ENCODE data around the gene RERG.

RERG gene

DNA sequence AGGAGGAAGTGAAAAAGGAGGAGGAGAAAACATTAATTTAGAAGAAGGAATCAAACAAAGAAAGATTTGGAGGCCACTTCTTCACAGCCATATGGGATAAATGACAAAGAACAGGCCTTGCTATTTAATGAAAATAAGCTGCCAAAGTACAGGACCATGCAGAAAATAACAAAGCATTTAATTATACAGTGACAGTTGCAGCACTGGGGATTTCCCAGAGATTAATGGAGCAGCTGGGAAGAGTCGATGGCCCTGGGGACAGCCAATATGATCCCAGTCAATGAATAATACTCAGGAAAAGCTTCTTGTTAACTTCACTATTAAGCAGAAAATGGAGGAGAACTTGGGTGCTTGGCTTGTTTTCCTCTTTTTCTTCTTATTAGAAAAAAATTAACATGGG, 34.6 kb downstream of the RERG start:
- no peak for DNase-seq (ENCODE audit: low read depth)

DNA sequence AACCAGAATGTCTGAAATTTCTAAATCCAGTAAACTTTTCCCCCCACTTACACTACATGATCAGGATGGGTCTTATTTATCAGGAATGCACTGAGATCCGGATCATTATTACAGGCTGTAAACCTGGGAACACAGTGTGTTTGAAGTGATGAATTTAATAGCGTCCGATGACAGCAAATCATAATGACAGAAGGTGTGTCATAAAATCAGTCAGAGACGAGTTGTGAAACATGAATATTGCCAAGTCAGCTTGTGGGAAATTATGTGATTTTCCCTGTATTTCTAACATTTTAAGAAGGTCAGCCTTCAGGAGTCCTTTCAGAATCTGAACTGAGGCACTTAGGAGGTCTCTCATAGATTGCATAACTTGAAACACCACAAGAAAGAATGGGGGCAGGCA, 36.7 kb downstream of the RERG start:
- DNase-seq (ENCODE audit: low read depth): no peak

DNA sequence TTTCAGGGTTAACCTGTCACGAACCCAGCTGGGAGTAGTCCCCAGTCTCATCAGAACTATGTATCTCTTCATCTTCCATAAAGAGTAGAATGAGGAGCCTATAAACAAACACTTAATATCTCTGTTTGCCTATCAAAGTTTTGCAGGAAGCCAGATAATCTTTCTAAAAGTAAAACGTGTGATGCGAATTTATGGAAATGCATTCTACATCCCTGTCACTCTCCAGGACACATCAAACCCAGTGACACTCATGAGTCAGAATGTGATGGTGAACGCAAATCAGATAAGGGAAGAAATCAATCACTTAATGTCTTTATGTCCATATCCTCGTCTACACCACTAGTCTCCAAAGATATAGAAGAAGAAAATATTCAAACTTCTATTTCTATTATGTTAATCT, 37.4 kb downstream of the RERG start:
- no peak for DNase-seq (ENCODE audit: low read depth)

DNA sequence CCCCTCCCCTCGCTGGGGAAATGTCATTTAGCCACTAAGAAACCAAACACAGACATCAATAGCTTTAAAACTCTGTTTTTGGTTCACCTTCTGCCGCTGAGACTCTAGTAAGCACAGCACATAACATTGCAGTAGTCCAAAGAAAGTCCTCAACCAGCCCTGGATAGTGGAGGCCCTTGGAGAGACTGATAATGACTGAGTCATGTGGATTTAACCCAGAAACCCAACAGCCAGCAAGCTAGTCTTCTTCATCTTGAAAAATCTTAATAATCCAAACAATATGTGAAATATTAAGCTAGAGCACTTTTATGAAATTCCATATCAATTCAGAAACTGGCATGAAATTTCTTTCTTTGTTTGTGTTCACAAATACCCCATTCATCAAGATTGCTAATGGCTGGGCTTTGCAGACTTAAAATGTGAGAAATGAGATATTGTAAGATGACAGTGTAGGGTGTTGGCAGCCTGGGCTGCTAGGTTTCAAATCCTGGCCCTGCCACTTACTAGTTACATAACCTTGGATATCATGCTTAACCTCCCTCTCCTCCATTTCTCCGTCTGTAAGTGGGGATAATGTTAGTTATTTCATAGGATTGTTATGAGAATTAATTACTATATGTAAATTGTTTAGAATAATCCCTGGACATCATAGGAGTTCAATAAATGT, 40.1 kb downstream of the RERG start:
- no peak for DNase-seq (ENCODE audit: low read depth)

DNA sequence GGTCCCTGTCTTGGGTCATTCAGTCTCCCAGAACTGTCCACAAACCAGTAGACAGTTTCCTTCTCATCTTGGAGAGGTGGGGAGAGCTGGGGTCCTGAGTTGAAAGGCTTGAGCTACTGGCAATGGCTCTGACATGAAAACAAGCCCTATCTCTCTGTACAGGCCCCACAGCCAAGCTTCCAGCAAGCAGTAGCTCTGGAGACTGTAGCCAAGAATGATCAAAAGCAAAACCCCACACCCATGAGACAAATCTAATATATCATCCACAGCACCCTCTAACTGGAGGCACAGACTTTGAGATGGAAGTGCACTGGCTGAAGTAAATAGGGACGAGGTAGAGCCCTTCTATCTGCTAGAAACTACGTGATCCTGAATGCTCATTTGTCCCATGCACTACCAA, 40.9 kb downstream of the RERG start:
- no peak for DNase-seq (ENCODE audit: low read depth)

DNA sequence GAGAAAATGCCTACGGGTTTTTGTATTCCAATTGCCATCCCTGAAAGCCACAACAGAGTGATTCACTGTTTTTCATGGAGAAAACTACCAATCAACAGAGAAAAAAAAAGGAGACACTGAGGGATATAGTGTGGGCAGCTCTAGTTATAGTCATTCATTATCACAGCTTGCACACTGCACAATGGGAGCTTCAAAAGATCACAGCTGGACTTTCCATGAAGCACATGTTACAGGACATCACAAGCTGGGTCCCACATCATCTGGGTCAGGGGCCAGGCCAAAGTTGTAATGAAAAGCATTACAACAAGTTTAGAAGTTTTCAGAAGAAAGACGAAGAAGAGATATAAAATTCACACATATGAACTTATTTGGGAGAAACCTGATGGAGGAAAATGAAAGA, 41.5 kb downstream of the RERG start:
- no peak for DNase-seq (ENCODE audit: low read depth)

DNA sequence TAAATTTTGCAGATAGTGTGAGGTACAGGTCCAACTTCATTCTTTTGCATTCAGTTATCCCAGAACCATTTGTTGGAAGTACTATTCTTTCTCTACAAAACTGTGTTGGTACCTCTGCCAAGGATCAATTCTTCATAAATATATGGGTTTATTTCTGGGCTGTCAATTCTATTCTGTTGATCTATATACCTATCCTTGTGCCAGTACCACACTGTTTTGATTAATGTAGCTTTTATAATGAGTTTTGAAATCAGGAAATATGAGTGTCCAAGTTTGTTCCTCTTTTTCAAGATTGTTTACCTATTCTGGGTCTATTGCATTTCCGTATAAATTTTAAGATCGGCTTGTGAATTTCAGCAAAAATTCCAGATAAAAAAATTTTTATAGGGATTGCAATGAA, 48.1 kb downstream of the RERG start:
- DNase-seq (ENCODE audit: low read depth): no peak

DNA sequence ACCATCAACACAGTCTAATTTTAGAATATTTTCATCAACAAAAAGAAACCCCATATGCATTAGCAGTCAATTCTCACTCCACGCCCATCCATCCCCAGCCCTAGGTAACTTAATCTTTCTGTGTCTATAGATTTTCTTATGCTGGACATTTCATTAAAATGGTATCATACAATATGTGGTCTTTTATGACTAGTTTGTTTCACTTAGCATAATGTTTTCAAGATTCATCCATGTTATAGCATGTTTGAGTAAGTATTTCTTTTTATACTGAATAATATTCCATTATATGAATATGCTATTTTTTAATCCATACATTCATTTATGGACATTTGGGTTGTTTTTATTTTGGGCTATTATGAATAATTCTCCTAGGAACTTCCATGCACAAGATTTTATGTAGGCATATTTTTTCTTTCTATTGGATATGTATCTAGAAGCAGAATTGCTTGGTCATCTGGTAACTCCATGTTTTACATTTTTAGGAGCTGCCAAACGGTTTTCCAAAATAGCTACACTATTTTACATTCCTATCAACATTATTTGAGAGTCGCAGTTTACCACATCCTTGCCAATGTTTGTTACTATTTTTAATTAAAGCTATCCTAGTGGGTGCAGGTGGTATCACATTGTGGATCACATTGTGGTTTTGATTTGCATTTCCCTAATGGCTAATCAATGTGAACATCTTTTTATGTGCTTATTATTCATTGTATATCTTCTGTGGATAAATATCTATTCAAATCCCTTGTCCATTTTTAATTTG, 49.0 kb downstream of the RERG start:
- DNase-seq (ENCODE audit: low read depth): no peak

DNA sequence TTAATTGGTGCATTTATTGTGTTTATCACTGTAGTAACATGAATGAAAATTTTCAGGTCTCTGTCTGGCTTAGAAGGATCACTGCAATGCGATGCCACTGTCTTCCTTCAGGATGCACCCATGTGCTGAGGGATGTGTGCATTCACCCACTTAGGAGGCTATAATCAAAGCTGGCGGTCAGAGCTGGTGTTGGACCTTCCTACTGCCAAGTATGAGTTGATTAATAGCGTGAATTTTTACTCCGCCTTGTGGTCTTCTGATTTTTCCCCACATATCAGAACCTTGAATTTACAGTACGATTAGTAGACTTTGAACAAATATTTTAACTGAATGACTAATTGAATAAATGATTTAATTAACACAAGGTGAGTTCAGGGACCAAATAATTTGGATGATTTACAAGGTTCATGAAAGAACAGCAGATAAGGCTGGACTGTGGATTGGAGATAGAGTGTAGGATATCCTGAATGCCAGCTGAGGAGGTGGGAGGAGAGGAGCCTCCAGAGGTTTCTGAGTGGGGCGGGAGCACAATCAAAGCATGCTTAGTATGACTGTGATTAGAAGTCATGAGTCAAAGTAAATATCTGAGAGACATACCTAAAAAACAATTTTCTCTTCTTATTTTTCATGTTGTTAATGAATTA, 50.1 kb downstream of the RERG start:
- no peak for DNase-seq (ENCODE audit: low read depth)

DNA sequence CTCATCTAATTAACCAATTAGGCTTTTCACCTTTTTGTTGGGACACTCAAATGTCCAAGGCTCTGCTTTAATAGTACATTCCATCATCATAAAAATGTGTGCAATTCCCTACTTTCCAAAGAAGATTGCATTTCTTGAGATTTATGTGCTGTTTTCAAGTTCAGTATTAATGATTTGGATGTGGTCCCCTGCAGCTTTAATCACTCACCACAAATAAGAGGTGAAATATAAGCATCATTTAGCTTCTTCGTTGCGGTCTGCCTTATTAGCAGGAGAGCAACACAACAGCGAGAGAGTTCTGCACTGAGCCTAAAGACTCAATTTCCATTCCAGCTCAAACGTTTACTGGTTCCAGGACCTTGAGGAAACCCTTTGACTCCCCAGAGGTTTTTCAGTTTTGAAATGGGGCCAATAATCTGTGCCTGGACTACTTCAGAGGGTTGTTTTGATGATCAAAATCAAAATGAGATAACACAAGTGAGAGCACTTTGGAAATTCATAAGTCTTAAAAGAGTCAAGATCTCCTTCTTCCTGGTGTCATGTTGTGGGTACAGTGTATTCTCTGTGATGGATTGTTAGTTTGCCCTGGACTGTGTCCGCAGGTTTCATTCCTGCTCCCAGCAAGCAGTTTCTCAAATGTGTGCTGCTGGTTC, 53.1 kb downstream of the RERG start:
- no peak for DNase-seq (ENCODE audit: low read depth)

DNA sequence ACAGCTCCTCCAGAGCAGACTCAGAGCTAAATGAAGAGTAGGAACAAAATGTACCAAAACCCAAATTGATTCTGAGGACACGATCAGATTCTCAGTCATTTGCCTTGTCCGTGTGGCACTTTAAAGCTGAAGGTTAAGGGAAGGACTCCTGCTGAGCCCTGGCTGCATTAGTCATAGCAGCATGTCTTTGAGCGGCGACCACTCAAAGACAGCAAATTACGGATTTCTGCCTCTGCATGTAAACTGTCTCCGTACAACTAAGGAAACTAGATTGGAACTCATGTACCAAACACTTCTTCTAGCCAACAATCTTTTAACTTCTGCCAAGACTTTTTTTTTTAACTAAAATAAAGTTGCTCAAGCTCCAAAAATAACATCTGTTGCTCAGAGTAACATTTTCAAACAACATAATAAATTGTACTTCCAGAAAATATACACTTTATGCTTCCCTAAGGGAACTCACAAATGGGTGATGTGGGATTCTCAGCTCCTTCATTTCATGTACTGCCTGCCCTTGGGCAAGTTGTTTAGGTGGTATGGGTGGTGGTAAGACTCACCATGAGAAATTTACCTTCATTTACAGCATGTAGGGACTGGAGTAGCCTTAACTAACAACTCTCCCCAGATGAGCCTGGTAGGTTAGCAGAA, 56.1 kb downstream of the RERG start:
- DNase-seq (ENCODE audit: low read depth): no peak

DNA sequence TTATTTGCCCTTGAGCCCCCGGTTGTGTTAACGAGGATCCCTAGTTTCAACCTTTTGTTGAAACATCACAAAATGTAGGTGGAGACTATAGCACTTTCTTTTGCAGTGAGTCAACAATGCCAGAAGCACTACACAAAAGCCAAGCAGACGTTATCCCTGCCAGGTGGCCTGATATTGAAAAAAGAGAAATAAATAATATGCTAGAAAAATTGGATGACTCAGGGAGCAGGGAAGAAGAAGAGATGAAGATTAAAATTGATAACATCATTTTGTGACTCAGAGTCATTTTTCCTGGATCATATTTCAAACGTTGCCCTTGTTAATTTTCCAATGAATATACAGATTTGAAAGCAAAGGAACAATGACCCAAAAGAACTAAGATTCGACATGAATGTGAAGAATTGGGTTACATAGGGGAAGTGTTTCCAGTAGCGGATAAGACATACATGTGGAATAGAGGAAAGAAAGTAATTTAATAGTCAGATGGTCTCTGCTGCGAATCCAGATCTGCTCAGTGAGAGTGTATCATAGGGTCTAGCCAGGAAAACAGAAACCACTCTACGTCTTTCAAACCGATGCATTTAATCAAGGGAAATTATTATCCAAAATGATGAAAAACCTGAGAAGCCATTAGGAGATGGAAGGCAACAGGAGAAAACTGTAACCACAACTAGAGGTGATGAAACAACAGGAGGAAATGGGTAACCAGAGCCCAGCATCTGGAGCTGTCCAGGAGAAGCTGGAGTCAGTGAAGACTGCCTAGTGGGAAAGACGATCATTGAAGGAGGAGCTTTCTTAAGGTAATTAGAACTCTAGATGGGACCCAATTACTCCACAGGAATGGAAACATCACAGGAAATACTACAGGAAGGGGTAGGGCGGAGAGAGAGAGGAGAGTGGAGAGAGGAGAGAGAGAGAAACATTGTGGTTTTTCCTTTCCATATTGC, 57.9 kb downstream of the RERG start:
- no peak for DNase-seq (ENCODE audit: low read depth)

DNA sequence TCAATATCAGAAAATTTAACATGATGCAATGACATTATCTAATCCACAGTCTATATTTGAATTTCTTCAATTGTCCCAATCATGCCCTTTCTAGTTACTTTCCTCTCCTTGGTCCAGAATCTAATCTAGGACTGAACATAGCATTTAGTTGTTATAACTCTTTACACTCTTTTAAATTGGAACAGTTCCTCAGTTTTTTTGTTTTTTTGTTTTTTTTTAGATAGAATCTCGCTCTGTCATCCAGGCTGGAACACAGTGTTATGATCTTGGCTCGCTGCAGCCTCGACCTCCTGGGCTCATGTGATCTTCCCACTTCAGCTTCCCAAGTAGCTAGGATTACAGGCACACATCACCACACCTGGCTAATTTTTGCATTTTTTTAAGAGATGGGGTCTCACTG, 63.1 kb downstream of the RERG start:
- no peak for DNase-seq (ENCODE audit: low read depth)

DNA sequence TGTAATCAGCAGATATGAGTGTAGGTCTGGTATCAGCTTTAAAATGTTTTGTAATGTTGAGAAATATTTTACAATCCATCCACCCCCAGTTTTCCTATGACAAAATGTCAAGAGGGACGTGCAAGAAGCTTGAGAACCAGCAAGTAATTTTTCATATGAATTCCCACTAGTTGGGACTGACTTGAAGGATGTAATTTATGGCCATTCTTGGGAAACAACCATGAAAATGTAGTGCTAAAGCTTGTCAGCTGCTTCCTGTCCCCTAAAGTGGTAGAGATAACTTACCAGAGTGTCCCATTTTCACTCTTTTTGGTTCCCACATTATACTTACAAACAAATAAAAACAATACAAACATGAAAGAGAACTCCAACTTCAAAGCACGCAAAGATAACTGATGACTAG, 63.9 kb downstream of the RERG start:
- DNase-seq (ENCODE audit: low read depth): no peak

DNA sequence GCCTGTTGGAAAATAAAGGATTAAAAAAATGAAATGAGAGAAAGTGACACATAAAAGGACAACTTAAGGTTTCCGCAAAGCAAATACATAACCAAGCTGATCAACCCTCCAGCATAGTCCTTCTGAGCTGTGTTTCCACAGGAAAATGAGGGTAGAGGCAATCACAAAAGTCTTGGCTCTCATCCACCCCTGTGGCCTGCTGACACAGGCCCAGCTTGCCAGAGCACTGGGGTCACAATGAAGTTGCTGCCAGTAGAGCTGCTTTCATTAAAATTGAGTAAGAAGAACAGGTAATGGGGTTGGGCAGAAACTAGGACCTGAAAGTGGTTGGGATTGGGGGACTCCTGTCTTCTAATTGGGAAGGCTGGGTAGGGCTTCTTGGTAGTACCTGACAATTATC, 65.9 kb downstream of the RERG start:
- no peak for DNase-seq (ENCODE audit: low read depth)

DNA sequence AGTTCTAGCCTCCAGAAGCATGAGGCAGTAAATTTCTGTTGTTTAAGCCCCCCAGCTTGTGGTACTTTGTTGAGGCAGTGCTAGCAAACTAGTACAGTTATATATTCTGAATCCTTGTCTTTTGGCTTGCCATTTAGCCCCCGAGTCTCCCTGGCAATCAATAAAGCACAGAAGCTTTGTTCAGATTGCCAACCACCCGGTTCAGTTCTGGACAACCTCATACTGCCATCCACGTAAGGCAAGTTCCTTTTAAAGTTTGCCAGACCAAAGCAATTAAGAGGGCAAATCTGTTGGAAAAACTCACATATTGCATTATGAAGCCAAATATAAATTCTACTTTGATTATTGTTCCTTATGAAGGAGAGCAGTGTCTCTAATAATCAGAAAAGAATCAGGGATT, 67.1 kb downstream of the RERG start:
- DNase-seq (ENCODE audit: low read depth): no peak

DNA sequence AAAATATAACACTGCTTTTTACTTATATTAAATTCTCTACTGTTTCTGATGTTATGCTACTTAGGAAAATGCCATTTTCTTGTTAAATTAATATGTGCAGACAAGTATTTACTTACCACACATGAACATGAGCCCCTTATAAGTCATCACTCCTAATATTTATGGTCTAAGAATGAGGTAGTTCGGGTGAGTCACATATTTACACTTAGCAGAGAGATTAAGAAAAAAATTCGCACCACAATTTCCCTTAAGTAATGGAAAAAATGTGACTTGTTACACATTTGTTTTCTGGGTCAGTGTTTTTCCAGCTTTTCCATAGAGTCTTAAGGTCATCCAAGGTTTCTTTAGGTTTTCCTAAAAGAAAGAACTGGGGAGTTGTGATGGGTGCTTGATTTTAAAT, 68.3 kb downstream of the RERG start:
- DNase-seq (ENCODE audit: low read depth): no peak

DNA sequence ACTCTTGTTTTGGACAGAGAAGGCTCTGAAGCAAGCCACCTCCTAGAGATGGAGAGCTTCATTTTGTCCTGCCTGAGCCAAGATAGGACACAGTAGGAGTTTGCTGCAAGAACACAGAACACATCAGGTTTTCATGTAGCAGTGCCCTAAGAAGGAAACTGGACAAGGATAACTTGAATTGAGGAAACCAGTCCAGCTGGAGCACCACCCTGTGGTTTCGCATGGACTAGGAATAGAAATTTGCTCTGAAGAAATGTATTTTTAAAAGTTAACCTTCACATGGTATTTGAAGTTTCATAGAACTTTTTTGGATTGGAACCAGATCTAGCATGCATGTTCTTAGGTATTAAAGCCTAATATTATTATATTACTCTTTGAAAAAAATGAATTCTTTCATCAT, 68.8 kb downstream of the RERG start:
- DNase-seq (ENCODE audit: low read depth): no peak

DNA sequence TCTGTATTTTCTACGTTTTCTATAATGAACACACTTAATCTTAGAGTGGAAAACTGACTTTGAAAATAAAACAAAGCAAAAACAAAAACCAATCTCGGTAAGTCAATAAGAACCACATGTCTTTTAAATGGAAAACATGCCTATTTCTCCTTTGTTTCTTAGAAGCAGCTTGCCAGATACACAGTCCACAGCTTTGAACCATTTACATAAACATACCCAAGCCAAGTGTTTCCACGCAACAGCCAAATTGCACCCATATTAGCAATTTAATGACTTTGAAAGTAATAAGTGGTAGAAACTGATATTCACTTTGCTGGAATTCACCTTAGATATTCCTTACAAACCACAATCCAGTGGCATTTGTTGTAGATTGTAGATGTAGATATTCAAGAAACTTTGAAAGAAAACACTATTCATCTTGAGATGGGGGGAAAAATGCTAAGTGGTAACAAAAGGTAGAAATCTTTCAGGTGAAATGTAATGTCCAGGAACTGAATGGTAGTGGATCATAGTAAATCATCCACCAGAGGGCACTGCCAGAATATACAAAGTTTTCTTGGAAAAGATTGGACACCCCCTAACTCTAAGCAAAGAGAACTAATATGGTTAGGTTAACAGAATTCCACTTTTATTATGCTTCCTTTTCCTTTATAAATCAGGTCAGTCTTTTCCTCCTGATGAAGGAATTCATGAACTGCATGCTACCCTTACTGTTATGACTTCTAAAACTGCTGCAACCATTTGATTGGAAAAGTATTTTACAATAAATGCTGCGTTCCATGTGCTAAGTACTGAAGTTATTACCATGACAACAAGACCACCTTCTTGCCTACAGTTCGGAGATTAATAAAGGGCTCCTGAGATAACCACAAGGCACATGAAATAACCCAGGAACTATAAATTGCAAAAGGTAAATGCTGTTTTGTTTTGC, 69.8 kb downstream of the RERG start:
- DNase-seq (ENCODE audit: low read depth): no peak

DNA sequence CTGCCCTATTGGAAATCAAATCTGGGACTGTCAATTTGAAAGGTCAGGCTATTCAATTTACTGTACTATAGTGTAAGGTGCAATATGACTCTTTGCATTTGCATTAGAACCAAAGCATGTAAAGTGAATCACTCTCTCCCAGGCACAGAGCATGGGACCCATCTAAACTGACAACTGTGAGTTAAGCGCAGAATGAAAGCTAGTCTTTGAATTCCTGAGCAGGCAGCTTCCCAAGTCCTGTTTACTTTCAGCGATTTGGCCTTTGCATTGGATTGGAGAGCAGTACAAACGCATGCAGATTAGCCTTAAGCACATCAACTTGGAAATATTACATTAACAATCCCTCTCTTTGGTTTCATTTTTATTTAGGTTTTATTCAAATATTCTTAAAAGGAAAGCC, 74.6 kb downstream of the RERG start:
- no peak for DNase-seq (ENCODE audit: low read depth)

All from stimulated activated CD4-positive, alpha-beta T cell treated with anti-CD3 and anti-CD28 coated beads, Interleukin-2, amount 100 ng/mL, for 4 hours (primary cell).